NCI-H2227 treated with DMSO at 0.1 percent for 48 hours (cell line): ENCODE data around the gene CNBP.
"Not testable (repeated sequence)": the region's sequence is repeated elsewhere in the genome, so short reads cannot be mapped to it uniquely, and the experiment has no call there.

Experiments used
- DNase-seq: peaks from one replicate; lab custom pipeline; 2025; lab: John Stamatoyannopoulos, UW

CNBP gene

DNA sequence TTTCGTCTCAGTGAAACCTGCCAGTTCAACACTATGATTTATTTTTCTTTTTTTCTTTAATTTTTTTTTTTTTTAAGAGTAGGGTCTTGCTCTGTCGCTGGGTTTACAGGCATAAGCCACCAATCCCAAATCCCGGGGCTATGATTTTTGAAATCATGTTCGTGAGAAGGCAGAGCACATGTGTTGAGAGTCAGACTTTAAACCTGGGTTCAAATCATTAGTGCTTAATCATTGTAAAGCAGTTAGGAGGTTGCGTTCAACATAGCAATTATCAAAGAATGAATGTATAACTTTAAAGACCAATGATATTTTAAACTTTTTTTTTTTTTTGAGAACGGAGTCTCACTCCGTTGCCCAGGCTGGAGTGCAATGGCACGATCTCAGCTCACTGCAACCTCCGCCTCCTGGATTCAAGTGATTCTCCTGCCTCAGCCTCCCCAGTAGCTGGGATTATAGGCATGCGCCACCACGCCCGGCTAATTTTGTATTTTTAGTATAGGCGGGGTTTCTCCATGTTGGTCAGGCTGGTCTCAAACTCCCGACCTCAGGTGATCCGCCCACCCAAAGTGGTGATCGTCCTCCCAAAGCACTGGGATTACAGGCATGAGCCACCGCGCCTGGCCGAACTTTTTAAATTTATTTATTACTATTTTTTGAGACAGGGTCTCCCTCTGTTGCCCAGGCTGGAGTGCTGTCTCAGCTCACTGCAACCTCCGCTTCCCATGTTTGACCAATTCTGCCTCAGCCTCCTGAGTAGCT is 1.3 kb upstream of the CNBP start:
- not testable (repeated sequence) for DNase-seq

DNA sequence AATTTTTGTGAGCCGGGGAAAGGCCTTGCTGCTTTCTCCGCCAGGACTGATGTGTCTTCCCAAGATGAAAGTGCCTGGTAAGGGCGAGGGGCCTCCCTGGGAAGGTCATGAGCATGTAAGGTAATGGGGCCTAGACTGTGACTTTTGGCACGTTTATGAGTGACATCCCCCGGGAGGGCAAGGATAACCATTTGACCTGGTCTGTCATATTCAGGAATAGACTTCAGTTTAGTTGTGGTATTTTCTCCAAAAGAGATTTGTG is 631 bp upstream of the CNBP start:
- peak; percentile 24 for DNase-seq

DNA sequence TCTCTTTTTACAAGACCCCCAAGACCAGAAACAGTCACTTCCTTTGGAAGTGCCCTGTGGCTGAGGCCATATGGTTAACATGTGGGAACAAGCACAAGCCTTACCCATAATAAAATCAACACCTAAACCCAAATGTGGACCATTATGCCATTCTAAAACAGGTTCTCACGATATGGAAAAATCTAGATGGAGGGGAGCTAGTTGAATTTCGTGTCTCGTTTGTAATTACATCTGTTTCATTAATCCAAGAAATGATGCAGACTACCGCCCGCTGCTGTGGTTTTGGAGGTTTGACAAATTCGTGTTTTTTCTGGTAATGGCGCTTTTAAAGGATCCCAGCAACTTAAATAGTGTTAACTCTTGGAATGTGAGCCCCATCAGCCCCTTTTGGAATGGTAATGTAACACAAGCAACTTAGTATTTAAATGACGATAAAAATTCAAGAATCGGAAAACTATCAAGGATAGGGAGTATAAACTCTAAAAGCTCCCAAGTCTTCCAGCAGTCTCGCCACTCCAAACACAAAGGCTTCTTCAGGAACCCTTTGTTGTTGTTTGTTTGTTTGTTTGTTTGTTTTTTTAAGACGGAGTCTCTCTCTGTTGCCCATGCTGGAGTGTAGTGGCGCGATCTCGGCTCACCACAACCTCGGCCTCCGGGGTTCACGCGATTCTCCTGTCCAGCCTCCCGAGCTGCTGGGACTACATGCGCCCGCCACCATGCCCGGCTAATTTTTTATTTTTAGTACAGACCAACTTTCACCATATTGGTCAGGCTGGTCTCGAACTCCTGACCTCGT is 1.1 kb downstream of the CNBP start:
- no peak for DNase-seq

DNA sequence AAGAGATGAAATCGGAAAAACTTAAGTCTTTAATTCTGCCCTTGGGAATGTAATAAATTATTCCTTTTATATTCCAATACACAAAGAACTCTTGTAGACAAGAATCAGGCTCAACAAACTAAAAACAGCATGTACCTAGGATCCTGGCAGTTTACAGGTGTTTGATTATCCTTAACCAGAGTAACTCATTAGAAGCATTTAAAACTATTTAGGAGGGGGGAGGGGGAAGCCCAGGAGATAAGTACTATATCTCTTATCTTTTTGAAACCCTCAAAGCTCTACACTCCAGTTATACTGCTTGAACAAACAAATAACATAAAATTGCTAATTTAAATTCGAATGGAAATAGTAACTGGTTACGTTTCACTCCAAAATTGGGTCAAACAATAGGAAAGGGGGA is 1.9 kb downstream of the CNBP start:
- no peak for DNase-seq

DNA sequence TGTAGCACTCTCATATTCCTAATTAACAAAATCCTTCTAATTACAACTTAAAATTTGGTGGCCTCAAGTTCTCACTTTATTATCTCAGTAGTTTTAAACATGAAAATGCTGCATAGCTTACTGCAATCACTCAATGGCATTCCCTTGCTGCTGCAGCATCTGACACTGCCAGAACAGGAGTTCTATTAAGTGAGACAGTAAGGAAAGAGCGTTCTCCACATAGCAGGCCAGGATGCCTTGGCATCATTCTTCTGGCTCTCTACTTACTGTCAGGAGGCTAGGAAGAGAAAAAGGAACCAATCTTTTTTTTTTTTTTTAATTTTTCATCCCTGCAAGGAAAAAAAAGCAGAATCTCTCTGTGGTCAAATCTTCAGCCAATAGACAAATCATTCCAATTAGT is 3.2 kb downstream of the CNBP start:
- no peak for DNase-seq

DNA sequence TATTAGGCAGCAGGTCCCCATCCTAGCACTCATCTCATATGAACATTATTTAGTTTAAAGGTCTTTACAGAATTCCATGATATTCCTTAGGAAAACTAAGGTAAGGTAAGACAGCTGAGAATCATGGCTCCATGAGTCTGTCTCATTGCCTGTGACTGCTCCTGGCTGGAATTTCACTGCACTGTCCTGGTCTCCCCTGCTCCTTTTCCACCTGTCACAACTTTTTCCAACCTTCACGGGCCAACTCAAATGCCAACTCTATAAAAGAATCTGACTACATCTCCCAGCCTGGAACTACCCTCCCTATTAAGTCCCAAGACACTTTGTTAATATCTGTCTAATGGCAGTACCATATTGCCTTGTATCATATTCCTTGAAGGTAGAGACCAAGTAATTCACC is 7.6 kb downstream of the CNBP start:
- no peak for DNase-seq

DNA sequence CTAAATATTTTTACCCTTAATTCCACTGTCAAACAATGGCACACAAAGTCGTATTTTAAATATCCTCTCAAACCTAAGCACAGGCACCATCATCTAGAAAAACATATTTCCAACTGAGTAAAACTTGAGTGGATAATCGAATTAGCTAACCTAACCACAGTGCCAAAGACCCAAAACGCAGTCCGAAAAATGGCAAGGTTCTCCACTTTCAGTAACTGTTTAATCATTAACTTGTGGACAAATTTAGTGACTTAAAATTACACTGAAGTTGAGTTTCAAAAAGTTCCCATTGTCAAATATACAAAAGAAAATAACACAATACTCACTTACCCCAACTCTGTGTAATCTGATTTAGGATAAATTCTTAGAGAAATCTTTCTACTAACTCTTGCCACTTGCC is 10.0 kb downstream of the CNBP start:
- DNase-seq: no peak

- no peak for DNase-seq
These were observed 10.5 kb downstream of the CNBP start for GRCh38 chr3:129173206-129173605.

DNA sequence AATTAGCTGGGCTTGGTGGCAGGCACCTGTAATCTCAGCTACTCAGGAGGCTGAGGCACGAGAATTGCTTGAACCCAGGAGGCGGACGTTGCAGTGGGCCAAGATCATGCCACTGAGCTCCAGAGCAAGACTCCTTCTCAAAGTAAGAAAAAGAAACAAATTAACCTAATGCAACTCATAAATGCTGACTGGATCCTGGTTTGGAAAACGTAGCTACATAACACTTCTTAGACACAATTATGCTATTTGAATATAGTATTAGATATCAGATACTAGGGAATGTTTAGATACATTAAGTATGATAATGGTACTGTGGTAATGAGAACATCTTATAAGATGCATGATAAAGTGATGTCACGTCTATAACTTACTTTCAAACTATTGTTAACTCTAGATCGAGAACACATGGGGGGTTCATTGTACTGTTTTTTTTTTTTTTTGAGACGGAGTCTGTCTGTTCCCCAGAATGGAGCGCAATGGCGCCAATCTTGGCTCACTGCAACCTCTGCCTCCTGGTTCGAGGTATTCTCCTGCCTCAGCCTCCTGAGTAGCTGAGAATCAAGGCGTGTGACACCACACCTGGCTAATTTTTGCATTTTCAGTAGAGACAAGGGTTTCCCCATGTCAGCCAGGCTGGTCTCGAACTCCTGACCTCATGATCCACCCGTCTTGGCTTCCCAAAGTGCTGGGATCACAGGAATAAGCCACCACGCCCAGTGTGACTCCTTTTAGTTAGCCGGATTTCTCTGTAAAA is 16.9 kb downstream of the CNBP start:
- DNase-seq: no peak

DNA sequence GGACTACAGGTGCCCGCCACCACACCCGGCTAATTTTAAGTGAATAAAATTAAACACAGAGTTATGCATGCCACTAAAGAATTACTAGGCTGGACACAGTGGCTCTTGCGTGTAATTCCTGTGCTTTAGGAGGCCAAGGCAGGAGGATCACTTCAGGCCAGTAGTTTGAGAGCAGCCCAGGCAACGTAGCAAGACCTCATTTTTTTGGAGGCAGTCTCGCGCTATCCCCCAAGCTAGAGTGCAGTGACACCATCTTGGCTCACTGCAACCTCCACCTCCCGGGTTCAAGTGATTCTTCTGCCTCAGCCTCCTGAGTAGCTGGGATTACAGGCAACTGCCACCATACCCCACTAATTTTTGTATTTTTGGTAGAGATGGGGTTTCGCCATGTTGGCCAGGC is 18.1 kb downstream of the CNBP start:
- not testable (repeated sequence) for DNase-seq

DNA sequence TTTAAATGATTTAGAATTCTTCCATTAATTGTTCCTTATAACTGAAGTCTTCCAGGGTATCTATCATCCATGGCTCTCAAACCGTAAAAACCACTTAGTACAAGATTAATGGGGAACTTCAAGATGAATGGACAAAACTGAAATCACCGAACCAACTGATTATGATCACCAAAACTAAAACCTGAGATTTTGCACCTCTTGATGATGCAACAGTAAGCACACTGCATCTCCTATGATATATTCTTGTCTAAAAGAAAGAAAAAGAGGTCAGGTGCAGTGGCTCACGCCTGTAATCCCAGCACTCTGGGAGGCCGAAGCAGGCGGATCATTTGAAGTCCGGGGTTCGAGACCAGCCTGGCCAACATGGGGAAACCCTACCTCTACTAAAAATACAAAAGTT is 19.2 kb downstream of the CNBP start:
- DNase-seq: no peak

- no peak for DNase-seq
These were observed 20.7 kb downstream of the CNBP start for GRCh38 chr3:129162729-129163579.

GRCh38 chr3:129161860-129162271 is 21.8 kb downstream of the CNBP start:
- no peak for DNase-seq

- peak; percentile 93 for DNase-seq
These were observed 22.5 kb downstream of the CNBP start, which contains the start of gene ISY1 for GRCh38 chr3:129160891-129161859. TSS of gene ISY1 (minus strand) at chr3:129161063. CDS start at chr3:129160975, 88 bp downstream.

- DNase-seq: no peak
These were observed 38.9 kb downstream of the CNBP start for GRCh38 chr3:129144786-129145185.

GRCh38 chr3:129141011-129141410 is 42.7 kb downstream of the CNBP start:
- not testable (repeated sequence) for DNase-seq

DNA sequence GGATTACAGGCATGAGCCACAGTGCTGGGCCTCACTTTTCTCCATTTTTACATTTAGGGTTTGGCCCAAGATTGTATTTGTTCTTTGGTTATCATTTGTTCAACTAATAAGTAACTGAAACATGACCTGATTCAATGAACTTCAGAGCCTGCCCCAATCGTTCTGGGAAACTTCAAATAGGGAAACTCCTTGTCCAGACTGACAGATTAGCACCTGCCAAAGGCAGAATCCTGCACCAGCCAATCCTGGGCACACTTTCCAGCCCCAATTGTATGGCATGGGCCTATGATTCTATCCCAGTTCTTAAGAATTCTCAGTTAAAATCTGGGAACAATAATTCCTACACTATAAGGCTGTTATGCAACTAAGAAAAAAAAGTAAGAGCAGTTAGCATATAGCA is 43.8 kb downstream of the CNBP start:
- no peak for DNase-seq

DNA sequence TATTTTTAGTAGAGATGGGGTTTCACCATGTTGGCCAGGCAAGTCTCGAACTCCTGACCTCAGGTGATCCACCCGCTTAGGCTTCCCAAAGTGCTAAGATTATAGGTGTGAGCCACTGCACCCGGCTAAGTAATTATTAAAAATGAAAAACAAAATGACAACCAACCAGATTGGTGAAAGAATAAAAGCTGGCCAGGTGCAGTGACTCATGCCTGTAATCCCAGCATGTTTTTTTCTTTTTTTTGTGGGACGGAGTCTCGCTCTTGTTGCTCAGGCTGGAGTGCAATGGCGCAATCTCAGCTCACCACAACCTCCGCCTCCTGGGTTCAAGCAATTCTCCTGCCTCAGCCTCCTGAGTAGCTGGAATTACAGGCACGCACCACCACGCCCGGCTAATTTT is 47.4 kb downstream of the CNBP start:
- DNase-seq: not testable (repeated sequence)

DNA sequence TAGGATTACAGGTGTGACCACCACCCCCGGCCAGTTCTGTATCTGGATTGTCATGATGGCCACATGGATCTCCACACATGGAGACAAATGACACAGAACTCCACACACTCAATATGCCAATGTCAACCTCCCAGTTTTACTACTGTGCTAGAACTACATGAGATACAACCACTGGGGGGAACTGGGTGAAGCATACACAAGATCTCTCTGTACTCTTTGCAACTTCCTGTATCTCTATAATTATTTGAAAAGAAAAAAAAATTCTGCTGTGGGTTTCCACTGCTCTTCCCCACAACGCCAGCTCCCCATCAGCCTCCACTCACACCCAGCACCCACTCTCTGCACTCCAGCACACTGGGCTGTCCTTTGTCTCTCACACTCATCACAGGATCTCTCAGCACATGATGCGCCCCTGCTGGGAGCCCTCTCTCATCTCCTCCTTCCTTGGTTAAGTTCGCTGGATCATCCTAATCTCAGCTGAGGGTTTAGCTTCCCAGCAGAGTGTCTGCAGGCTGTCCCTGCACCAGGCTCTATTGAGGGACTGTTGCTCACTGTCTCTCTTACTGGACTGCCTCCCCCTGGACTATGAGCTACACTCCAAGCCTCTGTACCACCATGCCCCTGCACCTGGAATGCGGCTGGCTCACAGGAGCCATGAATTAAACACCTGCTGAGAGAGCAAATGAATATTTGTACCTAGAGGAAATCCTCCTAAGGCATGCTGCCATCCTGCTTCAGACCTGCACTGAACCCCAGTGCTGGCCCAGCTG is 51.4 kb downstream of the CNBP start:
- no peak for DNase-seq
